CD8-positive, alpha-beta memory T cell (primary cell): ENCODE measurements around the gene GSX2. TPM values are rescaled to one million over a fixed set of nuclear protein-coding genes. Genes with fewer than 3 reads are reported as not detected.

ENCODE experiments used
- CTCF ChIA-PET: fragments of 350-600 bp; sonication (Branson Sonifier 250); formaldehyde crosslinking; loops from one replicate; lab custom pipeline; 2021; ENCODE audit warnings: antibody characterized with exemption; lab: Charles Lee
- POLR2A ChIA-PET: fragments of 350-600 bp; sonication (Branson Sonifier 250); formaldehyde crosslinking; loops from one replicate; lab custom pipeline; 2021; ENCODE audit warnings: antibody characterized with exemption; lab: Charles Lee
- DNase-seq, 5 donors: peaks; one replicate each; pipeline versions ENCODE4 v3.0.0 to v3.0.0-alpha.2; 2020 to 2022; ENCODE audit warnings: mixed read lengths in 1 of 5
- H3K27ac ChIP-seq: one replicate; pipeline ENCODE4 v1.7.0; 2013; ENCODE audit warnings: low read depth, mild to moderate bottlenecking, low read length, moderate library complexity
- H3K27me3 ChIP-seq: 2 replicates; pipeline ENCODE4 v1.7.0; 2013; ENCODE audit warnings: low read length, mild to moderate bottlenecking; ENCODE audit not compliant: insufficient read depth, poor library complexity, severe bottlenecking
- H3K36me3 ChIP-seq: 2 replicates; pipeline ENCODE4 v1.7.0; 2013; ENCODE audit warnings: mild to moderate bottlenecking, low read length, moderate library complexity; ENCODE audit not compliant: insufficient read depth
- H3K4me1 ChIP-seq: 2 replicates; pipeline ENCODE4 v1.7.0; 2013; ENCODE audit warnings: mild to moderate bottlenecking, low read length, moderate library complexity; ENCODE audit not compliant: insufficient read depth
- H3K4me3 ChIP-seq: 2 replicates; pipeline ENCODE4 v1.7.0; 2013; ENCODE audit warnings: mild to moderate bottlenecking, low read length
- H3K9me3 ChIP-seq: 2 replicates; pipeline ENCODE4 v1.7.0; 2013; ENCODE audit warnings: mild to moderate bottlenecking, low read length
- H3K27ac Mint-ChIP-seq, 8 donors: one replicate each; pipeline ENCODE4 v1.8.0; 2020 to 2021; ENCODE audit warnings: mixed read lengths in 8 of 8, mild to moderate bottlenecking in 6 of 8, inconsistent platforms in 3 of 8, moderate library complexity in 3 of 8
- H3K27me3 Mint-ChIP-seq, 2 donors: one replicate each; pipeline ENCODE4 v1.8.0; 2020 to 2021; ENCODE audit warnings: mixed read lengths in 2 of 2, mild to moderate bottlenecking in 1 of 2, moderate library complexity in 1 of 2
- H3K36me3 Mint-ChIP-seq, 3 donors: one replicate each; pipeline ENCODE4 v1.8.0; 2020 to 2021; ENCODE audit warnings: mixed read lengths in 3 of 3, inconsistent platforms in 1 of 3, mild to moderate bottlenecking in 1 of 3
- H3K4me1 Mint-ChIP-seq, 3 donors: one replicate each; pipeline ENCODE4 v1.8.0; 2020 to 2021; ENCODE audit warnings: mixed read lengths in 3 of 3, inconsistent platforms in 1 of 3, mild to moderate bottlenecking in 1 of 3
- H3K4me3 Mint-ChIP-seq, 7 donors: one replicate each; pipeline ENCODE4 v1.8.0; 2020 to 2021; ENCODE audit warnings: mixed read lengths in 7 of 7, mild to moderate bottlenecking in 6 of 7, moderate library complexity in 4 of 7, inconsistent platforms in 2 of 7
- H3K9me3 Mint-ChIP-seq, 5 donors: one replicate each; pipeline ENCODE4 v1.8.0; 2020 to 2022; ENCODE audit warnings: mixed read lengths in 5 of 5, mild to moderate bottlenecking in 3 of 5, moderate library complexity in 2 of 5, inconsistent platforms in 1 of 5
- polyA plus RNA-seq: library from polyadenylated mRNA; unstranded; fragments of 300-500 nt; fragmentation: Illumina TruSeq; gene quantifications from one replicate; pipeline ENCODE4 v1.2.3, GENCODE V29; 2021
- total RNA-seq, 2 experiments: library from RNA; stranded (reverse); gene quantifications; one replicate each; pipeline ENCODE4 v1.2.3, GENCODE V29; 2021

GSX2 gene
- total and polyA plus RNA-seq, 3 experiments from 2014 or later = not detected

DNA sequence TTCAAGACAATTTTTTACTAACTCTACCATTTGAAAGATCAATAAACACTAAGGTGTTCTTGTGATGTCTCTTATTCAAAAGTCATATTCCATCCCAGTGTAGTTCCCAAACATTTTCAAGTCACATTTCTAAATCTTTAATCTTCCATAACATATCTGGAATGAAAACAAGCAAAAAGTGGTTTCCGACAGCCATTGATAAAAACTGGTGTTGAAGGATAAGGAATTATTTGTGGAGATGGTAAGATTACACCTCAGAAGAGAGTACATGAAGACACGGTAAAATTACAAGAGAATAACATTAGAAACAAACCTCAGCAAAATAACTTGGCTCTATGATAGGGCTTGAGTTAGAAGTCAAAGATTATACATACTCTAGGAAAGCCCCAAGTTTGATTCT, 39.8 kb upstream of the GSX2 start:
- peaks cover 0 to 35% (median 5%) of the 10 kb centered on the region in 3 donors for H3K36me3 Mint-ChIP-seq
- peaks cover 0 to 3% of the 10 kb centered on the region in 2 donors for H3K27me3 Mint-ChIP-seq
- POLR2A ChIA-PET = no interaction called here
- no peaks in the 10 kb centered on the region for H3K9me3 ChIP-seq
- H3K4me3 ChIP-seq = no peak overlapping the region
- H3K9me3 Mint-ChIP-seq = no peaks in the 10 kb centered on the region
- no peaks in the 10 kb centered on the region for H3K27me3 ChIP-seq
- H3K4me1 Mint-ChIP-seq = peaks cover 72 to 88% (median 80%) of the 10 kb centered on the region in 3 donors
- H3K4me3 Mint-ChIP-seq = peak overlapping the region; percentile 5 to 77 (median 36)
- H3K27ac ChIP-seq = no peak overlapping the region
- no peak for DNase-seq
- CTCF ChIA-PET = no interaction called here
- peak overlapping the region in 7 of 8 donors; percentile 9 to 85 (median 38) for H3K27ac Mint-ChIP-seq
- peaks cover 67% of the 10 kb centered on the region for H3K4me1 ChIP-seq
- H3K36me3 ChIP-seq = no peaks in the 10 kb centered on the region

DNA sequence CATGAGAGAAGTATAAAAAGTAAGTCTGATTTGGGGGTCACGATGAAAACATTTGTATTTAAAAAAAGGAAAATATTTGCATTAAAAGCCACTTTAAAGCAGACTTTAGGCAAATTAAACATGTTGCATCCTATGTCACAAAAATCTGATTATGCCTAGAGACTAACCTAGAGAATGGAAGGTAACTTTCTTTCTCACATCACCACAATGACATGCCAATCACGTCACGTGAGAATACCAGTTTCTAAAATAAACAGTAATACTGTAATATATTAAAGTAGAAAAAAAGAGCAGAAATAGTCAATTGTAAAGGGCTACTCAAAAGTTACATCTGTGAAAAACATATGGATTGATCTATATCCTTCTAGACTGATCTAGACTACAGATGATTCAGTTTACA, 38.9 kb upstream of the GSX2 start:
- Histone ChIP-seq H3K36me3 (no peaks in the 10 kb centered on the region), H3K9me3 (no peaks in the 10 kb centered on the region), H3K27ac (no peak overlapping the region), H3K4me1 (peaks cover 67% of the 10 kb centered on the region), H3K27me3 (no peaks in the 10 kb centered on the region), H3K4me3 (no peak overlapping the region)
- peak overlapping the region; percentile 67 to 100 (median 76) for H3K4me3 Mint-ChIP-seq
- CTCF ChIA-PET = no interaction called here
- peaks cover 0 to 32% (median 2%) of the 10 kb centered on the region in 3 donors for H3K36me3 Mint-ChIP-seq
- DNase-seq = no peak
- peaks cover 0 to 4% of the 10 kb centered on the region in 2 donors for H3K27me3 Mint-ChIP-seq
- POLR2A ChIA-PET = no interaction called here
- H3K4me1 Mint-ChIP-seq = peaks cover 76 to 90% (median 82%) of the 10 kb centered on the region in 3 donors
- H3K27ac Mint-ChIP-seq = peak overlapping the region in 7 of 8 donors; percentile 10 to 98 (median 52)
- H3K9me3 Mint-ChIP-seq = no peaks in the 10 kb centered on the region

DNA sequence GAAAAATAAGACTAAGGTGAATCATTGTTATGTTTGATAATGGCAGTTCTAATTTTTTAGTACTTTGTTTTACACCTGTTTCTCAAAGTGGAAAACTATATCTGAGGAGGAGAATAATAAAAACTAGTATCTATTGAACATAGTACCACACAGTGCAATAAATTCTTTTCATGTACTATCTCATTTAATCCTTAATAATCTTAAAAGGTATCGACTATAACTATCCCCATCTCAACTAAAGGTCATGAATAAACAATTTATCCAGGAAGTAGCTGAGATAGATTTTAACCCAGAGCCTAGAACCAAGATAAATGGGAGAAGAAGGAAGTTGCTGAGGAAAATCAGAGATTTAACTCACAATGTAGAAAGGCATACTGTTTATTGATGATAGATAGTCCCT, 38.1 kb upstream of the GSX2 start:
- H3K4me1 ChIP-seq = peaks cover 60% of the 10 kb centered on the region
- H3K36me3 Mint-ChIP-seq = peaks cover 0 to 32% (median 2%) of the 10 kb centered on the region in 3 donors
- H3K4me1 Mint-ChIP-seq = peaks cover 69 to 82% (median 75%) of the 10 kb centered on the region in 3 donors
- DNase-seq = no peak
- H3K9me3 Mint-ChIP-seq = no peaks in the 10 kb centered on the region
- H3K4me3 Mint-ChIP-seq = peak overlapping the region; percentile 67 to 100 (median 76)
- no peaks in the 10 kb centered on the region for H3K9me3 ChIP-seq
- H3K27me3 Mint-ChIP-seq = peaks cover 0 to 4% of the 10 kb centered on the region in 2 donors
- no peak overlapping the region for H3K4me3 ChIP-seq
- POLR2A ChIA-PET = no interaction called here
- H3K27ac ChIP-seq = no peak overlapping the region
- H3K36me3 ChIP-seq = no peaks in the 10 kb centered on the region
- H3K27ac Mint-ChIP-seq = peak overlapping the region; percentile 31 to 98 (median 62)
- CTCF ChIA-PET = no interaction called here
- no peaks in the 10 kb centered on the region for H3K27me3 ChIP-seq

DNA sequence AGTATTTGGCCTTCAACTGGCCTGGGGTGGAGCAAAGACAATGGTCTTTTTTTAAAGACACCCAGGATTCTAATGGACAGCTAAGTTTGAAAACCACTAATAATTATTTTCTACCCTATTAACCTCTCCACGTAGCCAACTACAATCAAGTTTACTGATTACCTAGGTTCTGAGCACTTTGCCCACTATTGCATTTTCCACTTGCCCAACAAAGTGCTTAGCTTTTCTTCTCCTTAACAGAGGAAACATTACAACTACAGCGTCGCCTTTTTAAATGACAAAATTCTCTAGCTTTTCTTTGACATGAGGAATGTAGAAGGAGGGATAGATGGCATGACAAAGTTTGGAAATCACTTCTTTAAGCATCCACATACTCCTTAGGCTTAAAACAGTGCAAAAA, 37.6 kb upstream of the GSX2 start:
- Mint-ChIP-seq H3K9me3 (no peaks in the 10 kb centered on the region), H3K36me3 (peaks cover 0 to 32% (median 2%) of the 10 kb centered on the region in 3 donors), H3K4me1 (peaks cover 64 to 76% (median 70%) of the 10 kb centered on the region in 3 donors), H3K4me3 (peak overlapping the region; percentile 88 to 100 (median 97)), H3K27me3 (peaks cover 0 to 4% of the 10 kb centered on the region in 2 donors), H3K27ac (peak overlapping the region; percentile 35 to 99 (median 99))
- peak overlapping the region; percentile 98 for H3K27ac ChIP-seq
- H3K4me1 ChIP-seq = peaks cover 55% of the 10 kb centered on the region
- CTCF ChIA-PET = interaction anchor here (1.0 kb wide), 1 partner anchor 46 kb away, joined by 3 read pairs; no protein-coding TSS in a partner anchor
- H3K9me3 ChIP-seq = no peaks in the 10 kb centered on the region
- no peaks in the 10 kb centered on the region for H3K36me3 ChIP-seq
- H3K27me3 ChIP-seq = no peaks in the 10 kb centered on the region
- H3K4me3 ChIP-seq = peak overlapping the region; percentile 96
- POLR2A ChIA-PET = no interaction called here
- DNase-seq = no peak

DNA sequence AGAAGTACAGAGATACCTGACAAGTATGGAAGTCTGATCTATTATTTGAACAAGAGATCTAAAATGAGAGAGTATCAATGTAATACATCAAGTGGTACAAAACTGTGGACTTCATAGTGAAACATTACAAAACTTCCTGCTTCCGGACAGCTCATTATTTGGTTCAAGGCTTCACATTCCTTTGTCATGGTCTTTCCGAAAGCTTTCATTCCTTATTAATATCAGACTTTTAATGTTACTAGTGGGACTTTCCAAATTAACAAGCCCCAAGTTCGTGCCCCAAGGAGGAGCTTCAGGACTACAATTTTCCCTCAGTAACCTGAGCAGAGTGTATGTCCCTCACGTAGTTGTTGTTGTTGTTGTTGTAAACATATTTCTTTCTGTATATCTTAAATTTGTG, 36.7 kb upstream of the GSX2 start:
- H3K9me3 ChIP-seq = no peaks in the 10 kb centered on the region
- H3K4me1 Mint-ChIP-seq = peaks cover 57 to 68% (median 61%) of the 10 kb centered on the region in 3 donors
- DNase-seq = peak in 1 of 5 donors; percentile 18
- H3K36me3 Mint-ChIP-seq = peaks cover 0 to 30% (median 2%) of the 10 kb centered on the region in 3 donors
- H3K27ac Mint-ChIP-seq = peak overlapping the region; percentile 98 to 99 (median 99)
- peak overlapping the region; percentile 96 for H3K4me3 ChIP-seq
- H3K27me3 ChIP-seq = no peaks in the 10 kb centered on the region
- no peaks in the 10 kb centered on the region for H3K9me3 Mint-ChIP-seq
- peaks cover 46% of the 10 kb centered on the region for H3K4me1 ChIP-seq
- peak overlapping the region; percentile 88 to 100 (median 97) for H3K4me3 Mint-ChIP-seq
- POLR2A ChIA-PET = interaction anchor here (1.1 to 1.2 kb wide), 2 partner anchors 30 to 1351 kb away, joined by 3 to 5 read pairs; no protein-coding TSS in a partner anchor
- peaks cover 0 to 4% of the 10 kb centered on the region in 2 donors for H3K27me3 Mint-ChIP-seq
- H3K36me3 ChIP-seq = no peaks in the 10 kb centered on the region
- CTCF ChIA-PET = interaction anchor here (1.0 kb wide), 2 partner anchors 13 to 45 kb away, joined by 3 read pairs; no protein-coding TSS in a partner anchor
- peak overlapping the region; percentile 98 for H3K27ac ChIP-seq

DNA sequence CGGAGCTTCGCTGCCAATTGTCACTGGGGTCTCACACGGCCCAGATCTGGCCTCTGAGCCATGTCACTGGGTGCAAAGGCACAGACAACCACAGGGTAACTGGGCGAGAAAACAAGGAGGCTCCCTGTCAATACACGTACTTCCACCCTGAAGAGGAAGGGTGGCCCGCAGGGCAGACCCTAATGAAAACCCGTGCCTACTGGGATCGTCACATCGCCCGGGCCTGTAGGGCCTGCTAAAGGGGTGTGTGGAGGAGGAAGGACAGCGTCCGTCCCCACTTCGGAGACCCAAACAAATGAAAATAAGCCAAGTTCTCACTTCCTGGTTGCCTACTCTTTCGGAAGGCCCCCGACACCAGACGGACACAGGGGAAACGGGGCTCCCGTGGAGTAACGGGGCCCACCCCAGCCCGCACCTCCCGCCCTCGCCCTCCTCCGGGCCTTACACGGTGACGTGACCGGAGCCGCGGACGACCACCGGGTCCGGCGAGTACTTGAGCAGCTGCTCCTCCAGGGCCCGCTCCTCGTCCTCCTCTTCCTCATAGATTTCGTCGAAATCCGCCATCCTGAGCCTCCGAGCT, 36.1 kb upstream of the GSX2 start:
- Mint-ChIP-seq H3K27me3 (peaks cover 0 to 4% of the 10 kb centered on the region in 2 donors), H3K9me3 (no peaks in the 10 kb centered on the region), H3K27ac (peak overlapping the region; percentile 98 to 99 (median 99)), H3K4me1 (peaks cover 54 to 62% (median 56%) of the 10 kb centered on the region in 3 donors), H3K4me3 (peak overlapping the region; percentile 88 to 100 (median 97)), H3K36me3 (peaks cover 0 to 29% (median 2%) of the 10 kb centered on the region in 3 donors)
- Histone ChIP-seq H3K9me3 (no peaks in the 10 kb centered on the region), H3K4me1 (peaks cover 44% of the 10 kb centered on the region), H3K36me3 (no peaks in the 10 kb centered on the region), H3K27ac (peak overlapping the region; percentile 98), H3K27me3 (no peaks in the 10 kb centered on the region), H3K4me3 (peak overlapping the region; percentile 96)
- DNase-seq = peak in 4 of 5 donors; percentile 20 to 66 (median 39)
- ChIA-PET POLR2A (interaction anchor here (1.1 to 1.2 kb wide), 2 partner anchors 30 to 1351 kb away, joined by 3 to 5 read pairs; no protein-coding TSS in a partner anchor), CTCF (interaction anchor here (0.7 to 1.0 kb wide), 4 partner anchors 10 to 45 kb away, joined by 3 read pairs; no protein-coding TSS in a partner anchor)

DNA sequence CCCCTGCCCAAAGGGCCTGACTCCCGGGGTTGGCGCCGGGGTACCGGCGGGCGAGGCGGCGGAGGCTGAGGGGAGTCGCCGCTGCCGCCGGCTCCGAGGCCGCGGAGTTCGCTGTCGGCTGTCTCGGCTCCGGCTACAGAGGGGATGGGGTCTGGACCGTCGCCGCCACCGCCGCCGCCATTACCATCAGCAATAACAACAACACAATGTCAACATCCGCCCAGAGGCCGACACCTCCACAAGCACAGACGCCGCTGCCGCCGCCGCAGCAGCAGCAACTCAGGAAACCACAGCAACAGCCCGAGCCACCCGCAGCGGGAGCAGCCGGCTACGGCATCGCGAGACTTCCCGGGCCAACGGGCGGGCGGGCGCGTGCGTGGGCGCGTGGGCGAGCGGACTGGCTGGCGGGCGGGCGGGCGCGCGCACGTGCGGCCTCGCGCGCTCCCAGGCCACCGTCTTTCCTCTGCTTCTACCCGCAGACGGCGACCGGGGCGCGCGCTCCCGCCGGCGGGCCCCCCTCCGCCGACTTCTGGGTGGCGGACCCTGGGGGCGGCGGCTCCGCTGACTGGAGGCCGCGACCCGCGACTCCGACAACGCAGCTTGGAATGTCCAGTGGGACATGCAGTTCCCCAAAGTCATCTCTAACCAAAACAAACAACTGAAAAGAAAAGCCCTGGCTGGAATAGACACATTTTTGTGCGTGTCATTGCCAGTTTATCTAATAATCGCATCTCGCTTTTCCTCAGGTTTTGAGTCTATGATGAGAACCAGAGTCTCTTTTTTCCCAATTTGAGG, 35.4 kb upstream of the GSX2 start, which contains the start of gene CHIC2:
Gene CHIC2 (minus strand): TSS at position 289 of the 795 bp plus-strand sequence. CDS start 305 bp downstream, outside the sequence.
- DNase-seq = peak; percentile 95 to 99 (median 98)
- Histone ChIP-seq H3K9me3 (no peaks in the 10 kb centered on the region), H3K4me3 (peak within 1 kb of the TSS; percentile 96), H3K27ac (peak within 1 kb of the TSS; percentile 98), H3K36me3 (no peaks in the 10 kb centered on the region), H3K4me1 (peaks cover 44% of the 10 kb centered on the region), H3K27me3 (no peaks in the 10 kb centered on the region)
- peaks cover 0 to 29% (median 2%) of the 10 kb centered on the region in 3 donors for H3K36me3 Mint-ChIP-seq
- POLR2A ChIA-PET = interaction anchor here (1.1 to 1.2 kb wide), 2 partner anchors 29 to 1352 kb away, joined by 3 to 5 read pairs; no protein-coding TSS in a partner anchor
- no peaks in the 10 kb centered on the region for H3K9me3 Mint-ChIP-seq
- H3K4me3 Mint-ChIP-seq = peak within 1 kb of the TSS; percentile 88 to 100 (median 97)
- peaks cover 0 to 4% of the 10 kb centered on the region in 2 donors for H3K27me3 Mint-ChIP-seq
- H3K4me1 Mint-ChIP-seq = peaks cover 49 to 55% (median 50%) of the 10 kb centered on the region in 3 donors
- peak within 1 kb of the TSS; percentile 98 to 99 (median 99) for H3K27ac Mint-ChIP-seq
- CTCF ChIA-PET = interaction anchor here (0.7 to 0.9 kb wide), 2 partner anchors 11 to 44 kb away, joined by 3 read pairs; no protein-coding TSS in a partner anchor
